Body of pancreas (tissue), 4 donors: ENCODE measurements around the gene SGPL1.

Source experiments
- CTCF ChIP-seq, 7 experiments: fragments of 450-650 bp in 4 of 7; fragments of 200-600 bp in 3 of 7; sonication (generic) in 3 of 7; IDR thresholded peaks; one replicate each; pipeline ENCODE4 v1.5.1; 2016 to 2019; ENCODE audit warnings: antibody characterized with exemption in 7 of 7
- POLR2A ChIP-seq, 3 donors: fragments of 450-650 bp; IDR thresholded peaks; one replicate each; pipeline ENCODE4 v1.6.1; 2016; ENCODE audit warnings: antibody characterized with exemption in 3 of 3, mild to moderate bottlenecking in 2 of 3

DNA sequence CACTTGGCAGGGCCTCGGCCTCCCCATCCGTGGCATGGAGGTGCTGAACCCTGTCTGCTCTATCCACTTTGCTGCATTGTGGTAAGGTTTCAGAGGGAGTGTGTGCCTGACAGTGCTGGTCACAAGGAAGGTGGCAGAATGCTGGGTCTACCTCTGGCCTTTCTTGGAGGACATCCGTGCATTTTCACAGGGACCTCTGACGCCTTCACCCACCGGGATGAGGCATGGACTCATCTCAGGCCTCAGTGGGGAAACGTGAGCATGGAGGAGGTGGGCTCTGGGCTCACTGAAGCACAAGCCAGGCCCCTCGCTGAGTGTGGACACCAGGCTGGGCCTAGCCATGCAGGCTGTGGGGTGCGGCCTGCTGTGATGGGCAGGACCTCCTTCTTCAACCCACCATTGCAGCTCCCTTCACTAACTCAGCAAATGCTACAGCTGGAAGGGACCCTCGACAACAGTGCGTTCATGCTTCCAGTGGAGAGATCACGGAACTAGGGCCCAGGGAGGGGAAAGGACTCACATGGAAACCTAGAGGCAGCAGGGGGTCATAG, 39.2 kb upstream of the SGPL1 start:
- TF ChIP-seq POLR2A (IDR thresholded peaks at IDR 0.05) = no peak
- TF ChIP-seq CTCF (IDR thresholded peaks at IDR 0.05) = no peak
